ENCODE measurements around the gene CNPY2.
"Not testable (repeated sequence)": the region's sequence is repeated elsewhere in the genome, so short reads cannot be mapped to it uniquely, and the experiment has no call there.

Gene CNPY2

GRCh38 chr12:56298828-56299227, 17.0 kb downstream of the CNPY2 start:
- no peak for DNase-seq (ENCODE audit: low read depth)

- DNase-seq (ENCODE audit: low read depth) = no peak
These were observed 18.4 kb downstream of the CNPY2 start for GRCh38 chr12:56297400-56297799.

DNA sequence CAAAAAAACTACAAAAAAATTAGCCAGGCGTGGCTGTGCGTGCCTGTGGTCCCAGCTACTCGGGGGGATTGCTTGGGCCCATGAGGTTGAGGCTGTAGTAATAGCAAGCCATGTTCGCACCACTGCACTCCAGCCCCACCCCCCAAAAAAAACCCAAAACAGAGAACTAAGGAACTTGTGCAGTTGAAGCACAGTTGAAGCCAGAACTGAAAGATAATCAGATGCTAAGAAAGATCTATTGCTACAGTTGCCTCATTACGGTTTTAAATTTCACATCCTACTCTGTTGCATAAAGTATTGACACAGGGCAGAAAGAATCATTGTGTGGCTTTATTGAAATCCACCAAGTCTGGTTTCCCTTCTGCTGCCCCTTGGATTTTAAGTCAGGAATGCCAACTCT, 19.5 kb downstream of the CNPY2 start:
- no peak for DNase-seq (ENCODE audit: low read depth)

- DNase-seq (ENCODE audit: low read depth) = no peak
These were observed 22.0 kb downstream of the CNPY2 start for GRCh38 chr12:56293795-56294194.

GRCh38 chr12:56288705-56289387, 26.9 kb downstream of the CNPY2 start:
- no peak for DNase-seq (ENCODE audit: low read depth)

- no peak for DNase-seq (ENCODE audit: low read depth)
These were observed 29.6 kb downstream of the CNPY2 start for GRCh38 chr12:56286044-56286830.

GRCh38 chr12:56284263-56284662, 31.5 kb downstream of the CNPY2 start:
- not testable (repeated sequence) for DNase-seq (ENCODE audit: low read depth)

- no peak for DNase-seq (ENCODE audit: low read depth)
These were observed 33.2 kb downstream of the CNPY2 start for GRCh38 chr12:56282579-56282978.

- DNase-seq (ENCODE audit: low read depth) = no peak
These were observed 33.8 kb downstream of the CNPY2 start for GRCh38 chr12:56282030-56282429.

DNA sequence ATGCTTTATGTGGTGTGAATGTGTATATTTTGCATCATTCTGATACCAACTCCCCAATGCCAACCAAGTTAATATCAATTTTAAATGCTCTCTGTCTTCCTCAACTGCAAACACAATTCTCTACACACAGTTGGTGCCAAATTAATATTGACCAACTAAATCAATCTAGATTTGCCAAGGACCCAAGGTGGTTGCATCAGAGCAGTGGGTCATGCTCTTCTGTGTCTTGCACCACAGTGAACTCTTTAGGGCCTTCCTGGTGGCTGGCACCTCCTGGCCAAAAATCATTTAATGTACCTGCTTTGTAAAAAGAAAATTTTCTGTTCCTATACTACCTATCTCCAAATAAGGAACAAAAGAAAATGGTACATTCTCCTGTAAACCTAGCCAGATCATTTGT, 34.9 kb downstream of the CNPY2 start:
- DNase-seq (ENCODE audit: low read depth) = no peak

DNA sequence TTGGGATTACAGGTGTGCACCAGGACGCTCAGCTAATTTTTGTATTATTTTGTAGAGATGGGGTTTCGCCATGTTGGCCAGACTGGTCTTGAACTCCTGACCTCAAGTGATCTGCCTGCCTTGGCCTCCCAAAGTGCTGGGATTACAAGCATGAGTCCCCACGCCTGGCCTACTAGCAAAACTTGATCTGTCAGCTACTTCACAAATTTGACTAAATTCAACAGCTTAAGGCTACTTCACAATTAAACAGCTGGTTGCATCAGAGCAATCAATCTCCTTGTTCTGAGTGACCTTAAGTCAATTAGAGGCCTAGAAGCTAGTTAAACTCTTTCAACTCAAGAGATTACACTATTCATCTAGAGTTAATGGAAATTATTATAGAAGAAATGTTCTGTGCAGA, 36.9 kb downstream of the CNPY2 start:
- DNase-seq (ENCODE audit: low read depth) = no peak

DNA sequence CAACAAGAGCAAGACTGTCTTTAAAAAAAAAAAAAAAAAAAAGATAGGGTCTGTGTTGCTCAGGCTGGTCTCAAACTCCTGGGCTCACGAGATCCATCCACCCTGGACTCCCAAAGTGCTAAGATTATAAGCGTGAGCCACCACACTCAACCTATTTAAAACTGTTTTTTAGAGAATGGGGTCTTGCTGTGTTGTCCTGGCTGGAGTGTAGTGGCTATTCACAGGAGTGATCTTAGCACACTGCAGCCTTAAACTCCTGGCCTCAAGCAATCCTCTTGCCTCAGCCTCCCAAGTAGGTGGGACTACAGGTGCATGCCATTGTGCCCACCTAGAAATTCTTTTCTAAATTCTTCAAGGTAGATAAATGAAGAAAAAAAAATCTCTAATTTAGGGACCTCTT, 41.5 kb downstream of the CNPY2 start:
- DNase-seq (ENCODE audit: low read depth) = no peak

GRCh38 chr12:56272468-56272867, 43.3 kb downstream of the CNPY2 start:
- DNase-seq (ENCODE audit: low read depth) = not testable (repeated sequence)

- no peak for DNase-seq (ENCODE audit: low read depth)
These were observed 44.8 kb downstream of the CNPY2 start for GRCh38 chr12:56271031-56271430.

DNA sequence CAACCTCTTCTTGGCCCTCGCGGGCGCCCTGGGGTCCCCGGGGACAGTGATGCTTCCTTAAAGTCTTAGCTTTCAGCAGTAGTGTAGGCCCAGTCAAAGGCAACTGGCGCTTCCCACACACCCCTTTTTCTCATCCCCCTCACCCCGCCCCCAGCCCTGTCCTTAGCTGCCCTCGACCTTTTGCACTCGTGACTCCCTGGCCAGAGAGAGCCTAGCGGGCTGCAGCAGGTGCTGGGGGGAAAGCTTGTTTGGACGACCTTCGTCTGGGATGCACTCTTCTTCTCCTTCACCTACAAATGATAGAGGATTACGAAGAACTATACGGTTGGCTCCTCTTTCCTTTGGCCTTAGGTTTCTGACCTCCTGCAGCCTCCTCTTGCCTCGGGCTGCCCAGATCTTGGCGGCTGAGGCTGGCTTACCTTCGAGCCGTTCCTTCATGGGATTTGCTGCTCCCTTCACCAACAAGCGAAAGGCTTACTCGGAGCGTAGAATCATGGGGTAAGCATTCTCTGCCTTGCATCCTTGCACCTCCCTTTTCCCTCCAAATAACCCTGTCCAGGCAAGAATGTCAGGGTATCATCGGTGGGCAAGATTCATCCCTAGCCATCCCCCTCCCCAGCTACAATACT, 48.2 kb downstream of the CNPY2 start:
- DNase-seq (ENCODE audit: low read depth) = no peak

DNA sequence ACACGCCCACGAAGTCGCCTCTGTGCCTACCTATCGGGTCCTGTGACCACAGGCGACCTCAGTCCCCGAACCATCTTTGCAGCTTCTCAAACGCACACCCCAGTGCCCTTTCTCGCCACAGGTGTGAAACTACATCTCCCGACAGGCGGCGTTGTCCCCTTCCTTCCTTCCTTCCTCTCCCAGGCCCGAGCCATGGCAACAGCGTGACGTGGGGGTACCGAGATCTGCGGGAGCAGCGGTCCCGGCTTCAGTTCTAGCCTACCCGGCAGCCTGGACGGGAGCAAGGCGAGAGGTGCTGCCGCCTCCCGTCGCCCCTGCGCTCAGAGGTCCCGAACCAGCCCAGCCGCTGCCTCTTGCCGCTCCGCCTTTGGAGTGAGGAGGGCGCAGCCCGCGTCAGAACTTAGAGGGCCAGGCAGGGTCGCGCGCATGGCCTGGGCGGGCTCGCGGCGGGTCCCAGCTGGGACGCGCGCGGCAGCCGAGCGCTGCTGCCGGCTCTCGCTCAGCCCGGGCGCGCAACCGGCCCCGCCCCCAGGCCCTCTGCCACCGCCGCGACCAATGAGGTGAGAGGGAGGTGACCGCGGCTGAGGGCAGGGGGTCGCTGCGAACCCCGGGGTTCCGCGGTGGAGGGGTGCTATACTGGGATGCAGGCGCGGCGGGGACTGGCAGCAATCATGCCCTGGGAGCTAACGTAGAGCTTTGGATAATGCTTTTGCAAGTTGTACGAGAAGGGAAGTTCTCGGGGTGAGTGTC, 48.9 kb downstream of the CNPY2 start, which contains the start of gene COQ10A:
Gene COQ10A (plus strand): TSS at position 250 of the 750 bp plus-strand sequence. CDS start 177 bp downstream, at position 427.
- peak; percentile 32 for DNase-seq (ENCODE audit: low read depth)

GRCh38 chr12:56266068-56266692, 49.6 kb downstream of the CNPY2 start:
- DNase-seq (ENCODE audit: low read depth) = not testable (repeated sequence)

DNA sequence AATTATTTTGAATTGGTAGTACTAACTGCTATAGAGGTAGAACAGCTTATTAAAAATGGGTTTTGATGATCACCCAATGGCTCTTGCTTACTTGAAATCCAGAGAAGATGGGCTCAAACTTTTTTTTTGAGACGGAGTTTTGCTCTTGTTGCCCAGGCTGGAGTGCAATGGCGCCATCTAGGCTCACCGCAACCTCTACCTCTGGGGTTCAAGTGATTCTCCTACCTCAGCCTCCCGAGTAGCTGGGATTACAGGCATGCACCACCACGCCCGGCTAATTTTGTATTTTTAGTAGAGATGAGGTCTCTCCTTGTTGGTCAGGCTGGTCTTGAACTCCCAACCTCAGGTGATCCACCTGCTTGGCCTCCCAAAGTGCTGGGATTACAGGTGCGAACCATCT, 52.8 kb downstream of the CNPY2 start:
- not testable (repeated sequence) for DNase-seq (ENCODE audit: low read depth)

DNA sequence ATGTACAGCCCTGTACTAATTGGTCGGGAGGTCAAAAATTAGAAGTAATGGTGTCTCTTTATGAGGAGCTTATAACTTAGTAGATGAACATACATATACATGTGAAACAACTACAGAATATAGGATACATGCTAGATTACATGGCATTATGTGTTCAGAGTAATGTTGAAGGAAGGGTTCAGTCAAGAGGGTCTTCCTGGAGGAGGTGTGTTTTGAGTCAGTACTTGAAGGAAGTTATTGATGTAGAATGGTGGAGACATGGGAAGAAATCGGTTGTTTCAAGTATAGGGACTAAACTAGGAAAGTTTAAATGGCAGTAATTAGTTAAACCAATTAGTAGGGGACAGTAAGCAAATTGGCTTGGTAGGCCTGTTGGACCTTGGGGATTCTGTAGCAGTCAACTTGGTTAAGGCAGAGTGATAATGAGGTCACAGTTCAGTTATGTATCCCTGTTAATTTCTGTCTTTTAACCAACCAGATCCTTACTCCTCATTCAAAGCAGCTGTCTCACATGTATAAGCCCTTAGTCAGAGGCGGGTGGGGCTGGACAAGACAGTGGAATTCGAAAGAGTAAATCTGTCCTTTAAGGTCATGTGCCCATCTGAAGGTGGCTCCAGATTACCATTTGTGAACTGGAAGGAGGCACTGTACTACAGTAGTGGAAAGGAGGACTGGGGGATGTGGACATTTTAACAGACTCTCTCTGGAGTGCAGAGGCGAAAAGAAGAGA, 54.1 kb downstream of the CNPY2 start:
- peak; percentile 48 for DNase-seq (ENCODE audit: low read depth)

- no peak for DNase-seq (ENCODE audit: low read depth)
These were observed 54.9 kb downstream of the CNPY2 start for GRCh38 chr12:56260921-56261320.

DNA sequence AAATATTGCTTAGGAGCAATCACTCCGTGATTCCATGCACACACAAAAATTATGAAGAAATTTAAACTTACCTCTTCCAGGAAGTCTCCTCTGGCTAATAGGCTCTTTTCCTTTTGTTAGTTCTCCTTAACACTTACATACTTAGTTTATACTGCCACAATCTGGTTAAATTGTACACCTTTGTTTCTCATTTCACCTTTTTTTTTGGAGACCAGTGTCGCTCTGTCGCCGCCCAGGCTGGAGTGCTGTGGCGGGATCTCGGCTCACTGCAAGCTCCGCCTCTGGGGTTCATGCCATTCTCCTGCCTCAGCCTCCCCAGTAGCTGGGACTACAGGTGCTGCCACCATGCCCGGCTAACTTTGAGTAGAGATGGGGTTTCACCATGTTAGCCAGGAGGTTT, 55.4 kb downstream of the CNPY2 start:
- DNase-seq (ENCODE audit: low read depth) = no peak

Measured in non-pigmented ciliary epithelial cell (primary cell).